Activated T-cell treated with anti-CD3 and anti-CD28 coated beads, Interleukin-2, amount 50 U/mL, for 48 hours (primary cell): Measurements from ENCODE around the gene SCRN1.
A peak's percentile ranks its signal among the peaks of the same experiment; 100 is the strongest.

Experiments used
- DNase-seq, 2 experiments: peaks; one replicate each; pipeline ENCODE4 v3.0.0-alpha.2; 2020

SCRN1 gene, protein sequence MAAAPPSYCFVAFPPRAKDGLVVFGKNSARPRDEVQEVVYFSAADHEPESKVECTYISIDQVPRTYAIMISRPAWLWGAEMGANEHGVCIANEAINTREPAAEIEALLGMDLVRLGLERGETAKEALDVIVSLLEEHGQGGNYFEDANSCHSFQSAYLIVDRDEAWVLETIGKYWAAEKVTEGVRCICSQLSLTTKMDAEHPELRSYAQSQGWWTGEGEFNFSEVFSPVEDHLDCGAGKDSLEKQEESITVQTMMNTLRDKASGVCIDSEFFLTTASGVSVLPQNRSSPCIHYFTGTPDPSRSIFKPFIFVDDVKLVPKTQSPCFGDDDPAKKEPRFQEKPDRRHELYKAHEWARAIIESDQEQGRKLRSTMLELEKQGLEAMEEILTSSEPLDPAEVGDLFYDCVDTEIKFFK

DNA sequence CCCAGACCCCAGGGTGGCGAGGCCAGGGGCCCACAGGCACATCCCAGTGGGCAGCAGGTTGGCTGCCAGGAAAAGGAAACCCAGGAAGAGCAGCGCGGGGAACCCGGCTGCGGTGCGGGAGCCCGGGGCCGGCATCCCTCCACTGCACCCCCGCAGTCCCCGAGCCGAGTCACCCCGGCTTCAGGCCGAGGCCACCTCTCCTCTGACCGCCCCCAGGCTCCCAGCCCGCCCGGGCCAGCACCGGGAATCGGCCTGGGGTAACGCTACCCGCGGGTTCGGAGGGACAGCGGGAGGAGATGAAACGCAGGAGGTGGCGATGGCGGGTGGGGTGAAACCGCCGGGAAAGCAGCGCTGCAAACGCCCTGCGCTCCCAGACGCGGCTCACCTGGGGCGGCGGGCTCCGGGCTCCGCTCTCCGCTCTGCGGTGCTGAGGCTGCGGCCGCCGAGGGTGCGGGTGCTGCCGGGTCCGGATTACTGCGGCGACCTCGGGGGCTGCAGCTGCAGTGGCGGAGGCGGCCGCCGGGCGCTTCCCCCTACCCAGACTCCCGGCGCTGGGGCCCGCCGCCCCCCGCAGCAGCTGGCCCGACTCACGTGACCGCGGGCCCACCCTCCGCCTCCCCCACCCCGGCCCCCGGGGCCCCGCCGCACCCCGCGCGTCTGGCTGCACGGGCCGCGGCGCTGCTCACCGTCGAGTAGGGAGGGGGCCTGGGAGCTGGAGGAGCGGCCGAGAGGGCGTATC lies at the start of gene SCRN1:
TSS of gene SCRN1 (minus strand) at position 545 of the 739 bp plus-strand sequence. CDS start 20,734 bp downstream, outside the sequence.
- DNase-seq: peak; percentile 44 to 50

GRCh38 chr7:30038196-30038980 lies 48.8 kb upstream of the SCRN1 start:
- DNase-seq: no peak

DNA sequence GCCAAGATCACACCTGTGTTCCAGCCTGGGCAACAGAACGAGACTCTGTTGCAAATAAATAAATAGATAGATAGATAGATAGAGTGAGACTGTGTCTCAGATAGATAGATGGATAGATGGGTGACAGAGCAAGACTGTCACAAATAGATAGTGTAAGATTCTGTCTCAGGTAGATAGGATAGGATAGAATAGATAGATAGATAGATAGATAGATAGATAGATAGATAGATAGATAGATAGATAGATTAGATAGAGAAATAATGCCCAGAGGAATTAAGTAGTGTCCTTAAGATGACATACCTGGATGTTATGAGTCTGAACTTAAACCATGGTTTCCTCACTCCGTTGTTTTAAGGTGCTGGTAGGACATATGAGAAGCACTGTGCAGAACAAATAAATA lies 46.6 kb upstream of the SCRN1 start:
- no peak for DNase-seq

DNA sequence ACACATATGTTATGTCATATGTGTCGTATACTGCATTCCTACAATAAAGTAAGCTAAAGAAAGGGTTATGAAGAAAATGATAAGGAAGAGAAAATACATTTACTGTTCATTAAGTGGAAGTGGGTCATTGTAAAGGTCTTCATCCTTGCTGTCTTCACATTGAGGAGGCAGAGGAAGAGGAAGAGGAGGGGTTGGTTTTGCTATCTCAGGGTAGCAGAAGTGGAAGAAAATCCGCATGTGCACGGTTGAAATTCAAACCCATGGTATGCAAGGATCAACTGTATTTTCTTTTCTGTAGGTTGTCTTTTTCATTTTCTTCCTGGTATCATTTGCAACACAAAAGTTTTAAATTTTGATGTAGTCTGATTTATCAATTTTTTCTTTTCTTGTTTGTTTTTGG lies 44.9 kb upstream of the SCRN1 start:
- DNase-seq: no peak

DNA sequence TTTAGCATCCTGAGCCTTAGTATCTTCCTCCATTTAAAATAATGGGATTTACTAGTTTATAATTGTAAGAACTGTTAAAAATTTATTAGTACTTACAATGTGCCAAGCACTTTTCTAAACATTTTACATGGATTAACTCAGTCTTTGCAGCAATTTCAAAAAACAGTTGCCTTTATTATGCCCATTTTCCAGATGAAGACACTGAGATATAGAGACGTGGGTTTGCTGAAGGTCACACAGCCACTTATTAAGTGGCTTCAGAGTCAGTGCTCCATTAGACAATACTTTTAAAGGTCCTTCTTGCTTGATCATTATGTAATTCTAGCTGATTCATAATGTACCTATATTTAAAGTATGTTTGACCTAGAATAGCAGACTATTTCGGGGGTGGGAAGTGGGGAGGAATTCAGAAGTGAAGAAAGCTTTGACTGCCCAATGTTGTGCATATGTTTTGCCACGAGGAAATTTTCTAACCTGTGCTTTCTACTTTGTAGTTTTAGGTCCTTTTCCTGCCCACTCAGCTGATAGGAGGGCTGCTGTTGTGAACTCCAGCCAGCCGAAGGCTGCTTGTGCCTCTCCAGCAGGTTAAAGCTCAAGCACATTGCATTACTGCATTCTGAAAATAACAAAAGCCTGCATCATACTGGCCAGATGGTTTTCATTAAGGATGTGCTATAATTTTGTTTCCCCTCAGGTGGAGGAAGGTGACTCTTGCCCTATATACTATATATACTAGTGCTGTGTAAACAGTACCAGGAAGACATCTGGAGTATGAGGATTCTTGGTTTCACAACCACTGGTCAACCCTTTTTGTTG lies 42.9 kb upstream of the SCRN1 start:
- DNase-seq: no peak

- no peak for DNase-seq
Measured at GRCh38 chr7:30029696-30030095, 40.1 kb upstream of the SCRN1 start.

DNA sequence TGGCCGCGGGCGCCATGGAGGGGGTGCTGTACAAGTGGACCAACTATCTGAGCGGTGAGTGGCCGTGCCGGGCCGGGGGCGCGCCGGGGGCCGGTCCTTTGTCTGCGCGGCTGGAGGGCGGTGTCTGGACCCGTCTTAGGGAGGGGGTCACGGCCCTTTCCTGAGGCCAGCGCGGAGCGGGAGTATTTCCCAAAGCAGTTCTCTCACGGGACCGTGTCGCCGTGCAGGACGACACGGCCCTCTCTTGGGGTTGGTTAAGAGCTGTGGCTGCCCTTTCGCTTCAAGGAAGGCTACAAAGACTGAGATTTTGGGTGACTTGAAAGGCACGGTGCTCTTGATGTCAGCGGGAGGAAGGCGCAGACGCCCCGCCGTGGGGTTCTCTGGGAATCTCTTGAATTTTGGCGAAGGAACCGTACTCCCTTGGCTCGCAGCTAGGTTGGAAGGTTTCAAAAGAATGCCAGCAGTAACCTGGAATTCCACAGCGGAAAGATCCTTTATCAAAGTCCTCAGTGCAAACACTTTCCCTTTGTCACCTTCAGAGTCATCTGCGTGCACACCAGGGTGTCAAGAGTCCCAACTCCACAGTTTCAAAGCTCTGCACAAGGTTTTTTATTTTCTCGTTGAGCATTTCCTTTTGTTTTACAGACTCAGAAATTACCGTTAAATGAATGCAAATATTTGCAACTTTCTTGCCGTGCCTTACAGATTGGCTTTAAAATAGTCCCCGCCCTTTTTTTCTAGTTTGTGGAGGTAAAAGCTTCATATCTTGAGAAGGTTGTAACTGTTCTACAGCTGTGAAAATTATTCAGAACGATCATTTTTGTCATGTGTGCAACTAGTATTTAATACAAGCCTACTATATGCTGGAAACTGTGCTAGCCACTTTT lies 39.4 kb upstream of the SCRN1 start:
- DNase-seq: no peak

GRCh38 chr7:30028216-30028748 lies 38.7 kb upstream of the SCRN1 start, which contains the start of gene PLEKHA8:
PLEKHA8 (plus strand) TSS chr7:30028412; CDS start chr7:30028763, 351 bp downstream.
- peak; percentile 98 for DNase-seq

DNA sequence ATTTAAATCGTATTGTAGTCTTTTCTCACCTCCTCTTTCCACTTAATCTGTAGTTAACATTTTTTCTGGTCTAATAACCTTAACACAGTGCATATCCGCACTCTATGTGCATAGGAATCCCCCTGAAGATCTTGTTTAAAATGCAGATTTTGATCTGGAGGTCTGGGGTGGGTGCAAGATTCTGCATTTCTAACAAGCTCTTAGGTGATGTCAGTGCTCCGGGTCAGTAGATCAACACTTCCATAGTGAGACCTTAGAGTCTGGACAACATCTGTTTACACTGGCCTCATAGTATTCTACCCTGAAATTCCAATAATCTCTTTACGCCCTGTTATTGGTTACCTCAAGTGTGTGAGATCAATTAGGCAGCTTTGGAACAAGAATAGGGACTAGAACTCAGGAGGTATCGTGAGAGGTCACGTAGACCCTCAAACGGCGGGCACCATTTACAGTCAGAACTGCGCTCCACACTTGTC lies 38.2 kb upstream of the SCRN1 start:
- no peak for DNase-seq

- no peak for DNase-seq
Measured at GRCh38 chr7:30027065-30027456, 37.5 kb upstream of the SCRN1 start.

- peak; percentile 88 to 91 for DNase-seq
Measured at GRCh38 chr7:30026229-30027064, 36.8 kb upstream of the SCRN1 start, which contains the start of gene FKBP14. FKBP14 (minus strand) TSS chr7:30026702; CDS start chr7:30026508, 194 bp downstream.

GRCh38 chr7:30023524-30023923 lies 33.9 kb upstream of the SCRN1 start:
- no peak for DNase-seq

DNA sequence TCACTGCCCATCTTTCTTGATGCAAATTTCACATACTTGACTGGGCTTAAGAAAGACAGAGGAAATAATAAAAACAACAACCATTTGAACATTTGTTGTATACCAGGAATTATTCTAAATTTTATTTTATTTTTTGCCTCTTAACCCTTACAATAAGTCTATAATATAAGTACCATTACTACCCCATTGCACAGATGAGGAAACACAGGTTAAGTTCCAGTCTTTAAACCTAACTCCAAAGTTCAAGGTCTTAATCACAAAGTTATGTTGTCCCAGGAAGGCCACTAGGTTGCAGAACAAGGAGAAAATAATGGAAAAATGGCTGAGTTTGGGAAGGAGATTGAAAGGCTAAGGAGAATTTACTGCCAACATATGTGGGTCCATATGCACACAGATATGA lies 33.4 kb upstream of the SCRN1 start:
- DNase-seq: no peak

GRCh38 chr7:30020535-30020934 lies 30.9 kb upstream of the SCRN1 start:
- no peak for DNase-seq

GRCh38 chr7:30019960-30020359 lies 30.4 kb upstream of the SCRN1 start:
- DNase-seq: no peak

- no peak for DNase-seq
Measured at GRCh38 chr7:30019387-30019786, 29.8 kb upstream of the SCRN1 start.

GRCh38 chr7:30018451-30018850 lies 28.9 kb upstream of the SCRN1 start:
- DNase-seq: no peak

DNA sequence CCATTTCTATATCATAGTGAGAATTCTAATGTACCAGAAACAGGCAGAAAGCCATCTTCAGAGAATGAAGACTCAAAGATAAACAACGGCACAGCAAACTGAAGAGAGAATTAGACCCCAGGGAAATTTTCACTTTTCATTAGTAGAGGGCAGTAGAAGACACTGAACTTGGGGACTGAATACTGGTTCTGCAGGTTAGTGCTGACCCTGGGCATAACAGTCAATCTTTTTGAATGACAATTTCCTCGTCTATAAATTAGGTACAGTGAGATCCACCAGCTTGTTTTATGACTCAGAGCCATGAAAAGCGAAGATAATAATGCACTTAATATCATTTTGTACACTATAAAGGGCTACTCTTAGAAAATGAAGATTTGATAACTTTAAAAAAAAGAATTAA lies 23.2 kb upstream of the SCRN1 start:
- DNase-seq: no peak

- DNase-seq: no peak
Measured at GRCh38 chr7:30010021-30010420, 20.4 kb upstream of the SCRN1 start.

GRCh38 chr7:30005464-30005863 lies 15.9 kb upstream of the SCRN1 start:
- no peak for DNase-seq
